HG02981 (cell line): ENCODE data around the gene YWHAH.

Source experiments
- ATAC-seq: cut with Tn5 transposase; IDR thresholded peaks from one replicate; pipeline ENCODE4 v1.9.1; 2021; ENCODE audit warnings: mild to moderate bottlenecking, moderate library complexity; ENCODE audit not compliant: unreplicated experiment

YWHAH gene

GRCh38 chr22:31947296-31947695 lies 3.0 kb downstream of the YWHAH start:
- ATAC-seq = no peak

GRCh38 chr22:31948002-31948401 lies 3.7 kb downstream of the YWHAH start:
- ATAC-seq = no peak

DNA sequence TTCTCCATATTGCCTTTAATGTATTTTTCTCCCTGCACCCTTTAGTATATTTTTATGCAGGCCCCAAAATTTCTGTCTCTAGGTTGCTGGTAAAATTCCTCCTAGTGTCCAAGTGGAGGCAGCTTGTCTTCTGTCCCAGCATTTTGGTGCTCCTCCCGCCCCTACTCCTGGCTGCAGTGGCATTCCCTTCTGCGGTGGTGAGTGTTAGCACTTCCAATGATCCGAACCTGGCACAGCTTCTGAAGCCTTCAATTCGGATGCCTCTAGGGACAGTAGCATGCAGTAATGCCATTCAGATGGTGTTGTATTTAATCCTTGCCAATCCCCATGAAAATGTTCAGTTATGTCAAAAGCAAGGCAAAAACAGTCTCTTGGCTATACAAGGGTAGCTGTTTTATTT lies 5.9 kb downstream of the YWHAH start:
- ATAC-seq = no peak

- no peak for ATAC-seq
These were observed 7.1 kb downstream of the YWHAH start for GRCh38 chr22:31951194-31952093.

DNA sequence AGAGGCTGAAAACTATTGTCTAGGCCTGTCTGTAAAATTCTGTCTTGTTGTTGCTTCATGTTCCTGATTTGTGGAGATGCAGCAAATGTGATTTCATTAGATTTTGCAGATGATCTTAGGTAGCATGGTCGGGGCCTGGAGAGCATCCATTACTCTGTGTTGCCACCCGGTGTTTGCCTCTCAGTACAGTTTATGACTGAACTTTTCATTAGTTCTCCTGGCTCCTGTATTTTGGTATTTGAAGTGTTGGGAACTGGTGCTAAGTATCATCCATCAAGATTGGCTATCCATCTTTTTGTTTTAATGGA lies 7.7 kb downstream of the YWHAH start:
- ATAC-seq = no peak

- ATAC-seq = no peak
These were observed 8.1 kb downstream of the YWHAH start for GRCh38 chr22:31952472-31952871.

- no peak for ATAC-seq
These were observed 8.9 kb downstream of the YWHAH start for GRCh38 chr22:31953261-31953660.

DNA sequence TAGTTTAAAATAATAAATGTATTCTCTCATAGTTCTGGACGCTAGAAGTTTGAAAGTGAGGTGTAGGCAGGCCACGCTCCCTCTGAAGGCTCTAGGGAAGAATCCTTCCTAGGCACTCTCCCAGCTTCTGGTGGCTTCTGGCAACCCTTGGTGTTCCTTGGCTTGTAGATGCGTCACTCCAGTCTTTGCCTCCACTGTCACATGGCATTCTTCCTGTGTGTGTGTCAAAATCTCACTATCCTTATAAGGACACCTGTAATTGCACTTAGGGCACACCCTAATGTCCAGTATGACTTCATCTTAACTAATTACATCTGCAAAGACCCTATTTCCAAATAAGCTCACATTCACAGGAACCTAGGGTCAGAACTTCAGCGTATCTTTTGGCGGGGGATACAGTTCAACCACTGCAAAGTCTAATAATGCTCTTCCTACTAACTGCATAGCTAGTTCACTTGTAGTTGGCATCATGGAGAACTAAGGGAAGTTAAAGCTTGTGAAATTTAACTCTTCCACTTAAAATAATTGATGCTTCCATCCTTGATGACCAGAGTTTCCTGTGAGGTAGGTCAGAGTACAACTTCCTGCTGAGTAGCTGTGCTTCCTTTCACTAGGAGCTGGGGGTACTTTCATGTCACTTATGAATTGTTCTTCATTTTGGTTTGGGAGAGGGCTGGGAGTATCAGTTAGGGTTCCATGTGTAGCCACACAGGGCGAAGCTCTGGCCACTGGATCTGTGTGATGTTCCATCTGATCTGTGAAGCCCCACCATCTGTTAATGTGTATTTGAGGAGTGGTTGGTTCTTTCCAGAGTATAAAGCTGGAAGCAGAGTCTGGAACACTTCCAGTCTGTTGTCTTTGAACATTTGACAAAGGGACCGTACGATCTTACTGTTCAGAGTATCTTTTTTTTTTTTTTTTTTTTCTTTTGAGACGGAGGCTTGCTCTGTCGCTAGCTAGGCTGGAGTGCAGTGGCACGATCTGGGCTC lies 10.5 kb downstream of the YWHAH start:
- ATAC-seq = no peak

DNA sequence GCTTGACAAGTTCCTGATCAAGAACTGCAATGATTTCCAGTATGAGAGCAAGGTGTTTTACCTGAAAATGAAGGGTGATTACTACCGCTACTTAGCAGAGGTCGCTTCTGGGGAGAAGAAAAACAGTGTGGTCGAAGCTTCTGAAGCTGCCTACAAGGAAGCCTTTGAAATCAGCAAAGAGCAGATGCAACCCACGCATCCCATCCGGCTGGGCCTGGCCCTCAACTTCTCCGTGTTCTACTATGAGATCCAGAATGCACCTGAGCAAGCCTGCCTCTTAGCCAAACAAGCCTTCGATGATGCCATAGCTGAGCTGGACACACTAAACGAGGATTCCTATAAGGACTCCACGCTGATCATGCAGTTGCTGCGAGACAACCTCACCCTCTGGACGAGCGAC lies 12.0 kb downstream of the YWHAH start:
- no peak for ATAC-seq

- no peak for ATAC-seq
These were observed 13.7 kb downstream of the YWHAH start for GRCh38 chr22:31957970-31958594.

DNA sequence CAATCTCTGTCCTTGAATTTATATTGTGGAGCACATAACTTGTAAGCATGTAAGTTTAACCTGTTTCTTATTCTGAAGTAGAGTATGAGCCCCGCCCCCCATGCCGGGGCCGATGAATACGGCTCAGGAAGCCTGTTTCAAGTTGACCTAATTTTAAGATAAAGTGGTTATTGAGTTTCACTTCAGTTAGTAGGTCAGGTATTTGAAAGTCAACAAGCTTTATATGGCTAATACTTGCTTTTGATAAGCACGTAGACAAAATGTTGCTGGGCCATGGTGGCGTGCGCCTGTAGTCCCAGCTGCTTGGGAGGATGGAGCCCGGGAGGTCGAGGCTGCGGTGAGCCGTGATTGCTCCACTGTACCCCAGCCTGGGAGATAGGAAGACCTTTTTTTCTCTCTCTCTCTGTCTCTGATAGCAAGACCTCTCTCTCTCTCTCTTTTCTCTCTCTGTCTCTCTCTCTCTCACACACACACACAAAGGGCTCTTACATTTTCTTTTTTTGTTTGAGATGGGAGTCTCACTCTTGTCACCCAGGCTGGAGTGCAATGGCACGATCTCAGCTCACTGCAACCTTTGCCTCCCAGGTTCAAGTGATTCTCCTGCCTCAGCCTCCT lies 14.4 kb downstream of the YWHAH start:
- ATAC-seq = no peak

- no peak for ATAC-seq
These were observed 16.4 kb downstream of the YWHAH start for GRCh38 chr22:31960767-31961166.

GRCh38 chr22:31962387-31963125 lies 18.2 kb downstream of the YWHAH start:
- no peak for ATAC-seq

DNA sequence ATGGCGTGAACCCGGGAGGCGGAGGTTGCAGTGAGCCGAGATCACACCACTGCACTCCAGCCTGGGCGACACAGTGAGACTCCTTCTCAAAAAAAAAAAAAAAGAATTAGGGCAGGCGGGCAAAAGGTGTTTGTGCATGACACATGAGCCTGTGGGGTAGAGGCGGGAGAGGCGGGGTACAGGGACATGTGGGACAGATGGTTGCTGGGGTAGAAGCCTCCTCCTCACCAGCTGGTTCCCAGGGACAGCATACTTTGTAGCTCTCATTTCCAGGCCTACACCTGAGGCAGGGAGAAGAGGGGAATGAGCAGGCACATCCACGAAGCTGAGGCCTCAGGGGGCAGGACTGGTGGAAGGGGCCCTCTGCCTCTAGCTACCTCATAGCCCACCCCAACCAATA lies 23.7 kb downstream of the YWHAH start:
- no peak for ATAC-seq

DNA sequence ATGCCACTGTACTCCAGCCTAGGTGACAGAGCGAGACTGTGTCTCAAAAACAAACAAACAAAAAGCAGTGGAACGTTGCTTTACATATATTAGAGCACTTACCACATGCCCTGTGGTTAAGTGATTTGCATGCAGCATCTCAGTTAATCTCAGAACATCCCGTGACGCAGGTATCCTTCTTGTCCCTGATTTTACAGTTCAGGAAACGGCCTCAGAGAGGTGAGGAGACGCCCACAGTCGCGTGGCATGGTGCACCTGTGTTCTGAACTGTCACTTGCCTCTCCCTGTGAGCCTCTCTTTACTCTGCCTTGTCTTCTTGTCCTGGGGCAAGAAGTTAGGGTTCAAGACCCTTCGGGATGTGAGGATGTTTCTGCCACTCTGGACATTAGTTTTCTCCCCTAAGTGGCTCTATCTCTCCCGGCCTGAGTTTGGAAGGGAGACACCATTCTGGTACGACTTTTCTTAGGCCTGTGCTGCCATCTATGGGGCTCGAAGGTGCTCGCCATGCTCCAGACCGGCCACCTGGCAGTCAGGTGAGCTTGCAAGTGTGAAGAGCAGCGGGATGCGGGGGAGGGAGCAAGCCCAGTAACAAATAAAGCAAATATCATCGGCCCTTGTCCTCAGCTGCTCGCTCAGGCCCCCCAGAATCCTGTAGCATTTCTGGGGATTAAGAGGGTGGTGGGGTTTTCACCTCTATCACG lies 25.6 kb downstream of the YWHAH start:
- no peak for ATAC-seq

- peak; percentile 75 for ATAC-seq
These were observed 26.4 kb downstream of the YWHAH start for GRCh38 chr22:31970490-31971444.

GRCh38 chr22:31972180-31972579 lies 27.8 kb downstream of the YWHAH start:
- no peak for ATAC-seq

DNA sequence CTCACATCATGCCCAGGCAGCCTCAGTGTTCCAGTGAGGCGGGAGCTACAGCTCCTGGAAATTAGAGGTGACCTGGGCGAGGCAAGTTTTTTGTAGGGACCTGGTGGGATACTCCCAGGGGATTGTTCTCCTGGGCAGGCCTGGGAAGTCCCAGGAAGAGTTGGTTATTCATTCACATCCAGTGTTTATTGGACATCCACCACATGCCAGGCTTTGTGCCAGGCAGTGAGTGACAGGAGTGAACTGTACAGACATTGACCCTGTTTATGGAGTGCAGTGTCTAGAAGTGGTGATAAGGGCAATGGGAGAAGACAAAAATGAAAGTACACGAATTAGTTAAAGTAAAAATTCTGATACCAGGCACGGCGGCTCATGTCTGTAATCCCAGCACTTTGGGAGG lies 29.4 kb downstream of the YWHAH start:
- ATAC-seq = no peak
